GM21515 (cell line): Measurements from ENCODE around the gene OTUD4.
A peak's percentile ranks its signal among the peaks of the same experiment; 100 is the strongest.
"Not testable (repeated sequence)": the region's sequence is repeated elsewhere in the genome, so short reads cannot be mapped to it uniquely, and the experiment has no call there.

Source experiments
- ATAC-seq: cut with Tn5 transposase; IDR thresholded peaks from one replicate; pipeline ENCODE4 v1.9.1; 2021; ENCODE audit not compliant: unreplicated experiment

Gene OTUD4

GRCh38 chr4:145181091-145181501 lies 707 bp upstream of the OTUD4 start:
- ATAC-seq, result peak; percentile 1

GRCh38 chr4:145179861-145180297 lies 510 bp downstream of the OTUD4 start:
- peak; percentile 21 for ATAC-seq

GRCh38 chr4:145179281-145179860 lies 1.0 kb downstream of the OTUD4 start:
- ATAC-seq, result peak; percentile 44

- no peak for ATAC-seq
Observed at GRCh38 chr4:145178740-145179280, 1.6 kb downstream of the OTUD4 start.

GRCh38 chr4:145177906-145178538 lies 2.4 kb downstream of the OTUD4 start:
- no peak for ATAC-seq

- ATAC-seq, result no peak
Observed at GRCh38 chr4:145177511-145177905, 2.9 kb downstream of the OTUD4 start.

- ATAC-seq, result no peak
Observed at GRCh38 chr4:145176641-145177432, 3.6 kb downstream of the OTUD4 start.

GRCh38 chr4:145171911-145172310 lies 8.5 kb downstream of the OTUD4 start:
- ATAC-seq, result no peak

GRCh38 chr4:145170223-145170622 lies 10.2 kb downstream of the OTUD4 start:
- no peak for ATAC-seq

GRCh38 chr4:145168581-145169187 lies 11.7 kb downstream of the OTUD4 start:
- ATAC-seq, result no peak

- ATAC-seq, result no peak
Observed at GRCh38 chr4:145167887-145168286, 12.5 kb downstream of the OTUD4 start.

GRCh38 chr4:145161549-145161948 lies 18.8 kb downstream of the OTUD4 start:
- ATAC-seq, result no peak

GRCh38 chr4:145156986-145157385 lies 23.4 kb downstream of the OTUD4 start:
- ATAC-seq, result no peak

GRCh38 chr4:145155268-145155870 lies 25.0 kb downstream of the OTUD4 start:
- no peak for ATAC-seq

GRCh38 chr4:145154573-145154972 lies 25.8 kb downstream of the OTUD4 start:
- peak; percentile 82 for ATAC-seq

GRCh38 chr4:145153904-145154298 lies 26.5 kb downstream of the OTUD4 start:
- ATAC-seq, result no peak

- ATAC-seq, result no peak
Observed at GRCh38 chr4:145153181-145153903, 27.0 kb downstream of the OTUD4 start.

GRCh38 chr4:145148980-145149379 lies 31.4 kb downstream of the OTUD4 start:
- no peak for ATAC-seq

GRCh38 chr4:145136219-145136618 lies 44.2 kb downstream of the OTUD4 start:
- not testable (repeated sequence) for ATAC-seq

- ATAC-seq, result peak; percentile 76
Observed at GRCh38 chr4:145132511-145133098, 47.8 kb downstream of the OTUD4 start.
